ENCODE results near the gene DMRT1. TPM values are rescaled to one million over a fixed set of nuclear protein-coding genes. Genes with fewer than 3 reads are reported as not detected.

Gene DMRT1
- not detected for total RNA-seq
- under 1 TPM in 1 of 8 donors, not detected in 7; 0.09 TPM for polyA plus RNA-seq (ENCODE audit: insufficient read depth in 1 of 8, insufficient read length in 8 of 8, low replicate concordance in 1 of 8)
- long read RNA-seq, donor 1, result 0 reads
- long read RNA-seq, donor 2, result 0 reads
- long read RNA-seq, donor 3, result 0 reads
- long read RNA-seq, donor 4, result 0 reads
- long read RNA-seq, donor 5, result 0 reads
- long read RNA-seq, donor 6, result 0 reads
- long read RNA-seq, donor 7, result 0 reads
- long read RNA-seq, donor 8, result 0 reads
- long read RNA-seq, donor 9, result 0 reads
- long read RNA-seq, donor 10, result 0 reads
- long read RNA-seq, donor 11, result 0 reads

DNA sequence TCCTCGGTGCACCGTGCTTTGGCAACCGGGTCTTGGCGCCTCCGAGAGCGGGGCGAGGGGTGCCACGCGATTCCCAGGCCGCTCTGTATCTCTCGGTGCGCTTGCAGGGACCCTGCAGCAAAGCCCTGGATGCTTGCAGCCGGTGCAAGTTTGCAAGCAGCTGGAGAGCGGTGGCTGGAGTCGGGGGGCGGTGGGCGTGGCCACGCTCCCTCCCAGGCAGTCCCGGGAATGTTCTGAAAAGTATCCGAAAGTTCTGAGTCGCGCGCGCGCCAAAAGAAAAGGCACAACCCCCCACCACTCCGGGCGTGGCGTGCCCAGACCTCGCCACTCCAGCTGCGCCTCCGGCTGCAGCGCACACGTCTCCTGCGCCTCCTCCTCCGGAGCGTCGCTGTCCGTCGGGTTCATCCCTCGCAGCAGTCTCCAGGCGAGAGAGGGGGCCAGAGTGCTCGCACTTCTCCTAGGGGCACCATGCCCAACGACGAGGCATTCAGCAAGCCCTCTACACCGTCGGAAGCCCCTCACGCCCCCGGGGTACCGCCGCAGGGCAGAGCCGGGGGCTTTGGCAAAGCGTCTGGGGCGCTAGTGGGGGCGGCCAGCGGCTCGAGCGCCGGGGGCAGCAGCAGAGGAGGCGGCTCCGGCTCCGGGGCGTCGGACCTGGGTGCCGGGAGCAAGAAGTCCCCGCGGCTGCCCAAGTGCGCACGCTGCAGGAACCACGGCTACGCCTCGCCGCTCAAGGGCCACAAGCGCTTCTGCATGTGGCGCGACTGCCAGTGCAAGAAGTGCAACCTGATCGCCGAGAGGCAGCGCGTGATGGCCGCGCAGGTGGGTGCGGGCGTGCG, at the start of gene DMRT1:
Gene DMRT1 (plus strand): TSS at position 327 of the 839 bp plus-strand sequence. CDS start 142 bp downstream, at position 469.
- Histone ChIP-seq H3K4me3 (ENCODE audit: low read length) (no peak within 1 kb of the TSS), H3K9me3 (replicated peaks; ENCODE audit: control insufficient read depth, low read depth, low read length) (no peaks in the 10 kb centered on the region), H3K27me3 (ENCODE audit: control insufficient read depth, insufficient read depth, low read length) (peaks cover 60% of the 10 kb centered on the region), H3K4me1 (ENCODE audit: control insufficient read depth, insufficient read depth, low read length) (peaks cover 13% of the 10 kb centered on the region), H3K27ac (ENCODE audit: low read length) (no peak within 1 kb of the TSS), H3K36me3 (ENCODE audit: control insufficient read depth, insufficient read depth, low read length) (no peaks in the 10 kb centered on the region)
- WGBS (ENCODE audit: insufficient coverage), result under 1% methylated on average over 71 of the region's 84 CpGs
- DNase-seq, result no peak

DNA sequence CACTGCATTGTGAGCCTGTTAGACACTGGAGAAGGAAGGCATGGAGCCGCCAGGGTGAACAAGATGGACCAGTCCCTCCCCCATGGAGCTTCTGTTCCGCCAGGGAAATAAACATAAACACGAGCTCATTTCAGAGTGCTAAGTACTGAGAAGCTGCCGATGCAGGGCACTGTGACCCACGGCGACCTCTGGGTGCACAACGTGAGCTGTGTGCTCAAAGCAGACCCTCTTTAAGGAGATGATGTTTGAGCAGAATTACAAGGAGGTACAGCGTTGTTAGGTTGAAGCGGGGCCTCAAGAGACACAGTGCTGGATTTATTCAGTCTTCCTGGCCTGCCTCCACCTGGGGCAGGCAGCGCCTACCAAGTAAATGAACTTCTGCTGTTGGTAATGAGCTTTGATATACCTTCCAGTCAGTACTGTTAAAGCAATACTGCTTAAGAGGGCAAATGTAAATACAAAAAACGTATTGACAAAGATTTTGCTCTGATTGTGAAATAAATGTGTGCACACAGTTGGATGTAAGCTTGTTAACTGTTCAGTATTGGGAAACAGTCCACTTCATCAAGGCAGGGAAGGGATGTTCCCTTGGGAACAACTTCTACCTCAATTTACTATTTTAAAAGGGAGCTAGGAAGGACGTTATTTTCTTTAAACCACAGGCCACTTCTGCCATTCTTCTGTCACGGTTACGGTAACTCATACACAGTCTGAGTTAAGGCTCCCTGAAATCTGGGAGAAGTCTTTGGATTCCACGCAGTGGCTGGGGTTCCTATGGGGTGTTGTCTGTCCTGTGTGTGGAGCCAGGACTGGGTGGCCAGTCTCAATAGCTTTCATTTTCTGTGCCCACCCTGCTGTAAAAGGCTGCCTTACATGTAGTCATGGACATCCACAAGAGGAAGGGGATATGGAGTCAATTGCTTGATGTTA, 48.9 kb upstream of the DMRT1 start:
- no peak for DNase-seq
- H3K4me3 ChIP-seq (ENCODE audit: low read length), result no peak overlapping the region
- WGBS (ENCODE audit: insufficient coverage), result 66% methylated on average over 12 of the region's 15 CpGs
- no peak overlapping the region for H3K27ac ChIP-seq (ENCODE audit: low read length)
- no peaks in the 10 kb centered on the region for H3K4me1 ChIP-seq (ENCODE audit: control insufficient read depth, insufficient read depth, low read length)
- H3K27me3 ChIP-seq (ENCODE audit: control insufficient read depth, insufficient read depth, low read length), result no peaks in the 10 kb centered on the region
- H3K9me3 ChIP-seq (replicated peaks; ENCODE audit: control insufficient read depth, low read depth, low read length), result no peaks in the 10 kb centered on the region
- no peaks in the 10 kb centered on the region for H3K36me3 ChIP-seq (ENCODE audit: control insufficient read depth, insufficient read depth, low read length)

DNA sequence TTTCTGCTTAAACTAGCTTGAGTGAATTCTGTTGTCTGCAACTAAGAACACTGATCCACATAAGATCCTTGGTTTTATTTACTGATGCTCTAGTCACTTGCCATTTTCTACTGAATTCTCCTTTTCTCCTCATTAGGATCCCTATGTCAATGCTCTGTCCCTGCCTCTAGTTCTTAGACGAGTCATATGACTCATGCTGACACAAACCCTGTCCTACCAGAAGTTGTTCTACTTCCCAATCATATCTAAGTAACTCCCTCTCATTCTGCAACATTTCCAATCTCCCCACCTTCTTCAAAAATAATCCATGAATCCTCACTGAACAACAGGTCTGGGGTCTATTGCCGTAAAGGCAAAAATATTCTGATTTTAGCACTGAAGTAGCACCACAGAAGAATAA, 47.1 kb upstream of the DMRT1 start:
- DNase-seq, result no peak
- Histone ChIP-seq H3K27ac (ENCODE audit: low read length) (no peak overlapping the region), H3K4me3 (ENCODE audit: low read length) (no peak overlapping the region), H3K9me3 (replicated peaks; ENCODE audit: control insufficient read depth, low read depth, low read length) (no peaks in the 10 kb centered on the region), H3K27me3 (ENCODE audit: control insufficient read depth, insufficient read depth, low read length) (no peaks in the 10 kb centered on the region), H3K36me3 (ENCODE audit: control insufficient read depth, insufficient read depth, low read length) (no peaks in the 10 kb centered on the region), H3K4me1 (ENCODE audit: control insufficient read depth, insufficient read depth, low read length) (no peaks in the 10 kb centered on the region)
- WGBS (ENCODE audit: insufficient coverage), result 75% methylated on average over 1 of the region's 2 CpGs

DNA sequence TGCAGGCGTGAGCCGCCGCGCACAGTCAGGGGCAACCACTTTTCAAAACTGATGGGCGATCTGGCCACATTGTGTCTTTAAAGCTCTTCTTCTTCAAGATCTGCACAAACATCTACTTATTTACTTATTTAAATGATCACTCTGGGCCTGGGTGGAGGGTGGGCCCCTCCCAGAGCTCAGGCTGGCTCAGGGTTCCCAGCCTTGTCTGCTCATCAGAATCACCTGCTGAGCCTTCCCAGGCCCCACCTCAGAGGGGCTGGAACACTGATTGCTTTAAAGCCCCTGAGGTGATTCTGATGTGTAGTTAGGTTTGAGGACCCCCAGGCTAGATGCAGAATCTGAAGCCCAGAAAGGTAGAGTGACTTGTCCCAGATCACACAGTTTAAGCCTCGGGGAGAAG, 45.6 kb upstream of the DMRT1 start:
- no peak overlapping the region for H3K27ac ChIP-seq (ENCODE audit: low read length)
- no peak for DNase-seq
- no peaks in the 10 kb centered on the region for H3K36me3 ChIP-seq (ENCODE audit: control insufficient read depth, insufficient read depth, low read length)
- H3K9me3 ChIP-seq (replicated peaks; ENCODE audit: control insufficient read depth, low read depth, low read length), result no peaks in the 10 kb centered on the region
- WGBS (ENCODE audit: insufficient coverage), result 80% methylated on average over 1 of the region's 6 CpGs
- H3K27me3 ChIP-seq (ENCODE audit: control insufficient read depth, insufficient read depth, low read length), result no peaks in the 10 kb centered on the region
- no peak overlapping the region for H3K4me3 ChIP-seq (ENCODE audit: low read length)
- H3K4me1 ChIP-seq (ENCODE audit: control insufficient read depth, insufficient read depth, low read length), result no peaks in the 10 kb centered on the region

DNA sequence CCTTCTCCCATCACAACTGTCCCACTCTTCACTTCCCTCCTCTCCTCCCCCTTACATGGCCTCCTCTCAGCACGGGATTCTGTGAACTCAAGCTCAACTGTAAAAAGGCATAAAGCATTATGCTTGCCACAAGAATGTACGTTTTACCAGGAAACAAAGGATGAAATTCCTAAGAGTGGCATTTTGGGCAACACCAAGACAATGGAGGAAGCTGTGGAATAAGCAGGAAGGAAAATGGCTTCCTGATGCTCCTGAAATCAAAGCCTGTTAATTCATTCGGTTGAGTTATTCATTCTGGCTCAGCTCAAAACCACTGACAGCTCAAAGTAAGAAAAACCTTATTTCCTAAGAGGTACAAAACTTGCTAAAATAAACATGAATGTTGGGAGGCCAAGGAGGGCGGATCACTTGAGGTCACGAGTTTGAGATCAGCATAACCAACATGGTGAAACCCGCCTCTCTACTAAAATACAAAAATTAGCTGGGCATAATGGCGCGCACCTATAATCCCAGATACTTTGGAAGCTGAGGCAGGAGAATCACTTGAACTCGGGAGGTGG, 40.8 kb upstream of the DMRT1 start:
- no peaks in the 10 kb centered on the region for H3K27me3 ChIP-seq (ENCODE audit: control insufficient read depth, insufficient read depth, low read length)
- no peaks in the 10 kb centered on the region for H3K4me1 ChIP-seq (ENCODE audit: control insufficient read depth, insufficient read depth, low read length)
- 33% methylated on average over 1 of the region's 9 CpGs for WGBS (ENCODE audit: insufficient coverage)
- no peaks in the 10 kb centered on the region for H3K36me3 ChIP-seq (ENCODE audit: control insufficient read depth, insufficient read depth, low read length)
- no peak overlapping the region for H3K27ac ChIP-seq (ENCODE audit: low read length)
- no peaks in the 10 kb centered on the region for H3K9me3 ChIP-seq (replicated peaks; ENCODE audit: control insufficient read depth, low read depth, low read length)
- DNase-seq, result no peak
- no peak overlapping the region for H3K4me3 ChIP-seq (ENCODE audit: low read length)

DNA sequence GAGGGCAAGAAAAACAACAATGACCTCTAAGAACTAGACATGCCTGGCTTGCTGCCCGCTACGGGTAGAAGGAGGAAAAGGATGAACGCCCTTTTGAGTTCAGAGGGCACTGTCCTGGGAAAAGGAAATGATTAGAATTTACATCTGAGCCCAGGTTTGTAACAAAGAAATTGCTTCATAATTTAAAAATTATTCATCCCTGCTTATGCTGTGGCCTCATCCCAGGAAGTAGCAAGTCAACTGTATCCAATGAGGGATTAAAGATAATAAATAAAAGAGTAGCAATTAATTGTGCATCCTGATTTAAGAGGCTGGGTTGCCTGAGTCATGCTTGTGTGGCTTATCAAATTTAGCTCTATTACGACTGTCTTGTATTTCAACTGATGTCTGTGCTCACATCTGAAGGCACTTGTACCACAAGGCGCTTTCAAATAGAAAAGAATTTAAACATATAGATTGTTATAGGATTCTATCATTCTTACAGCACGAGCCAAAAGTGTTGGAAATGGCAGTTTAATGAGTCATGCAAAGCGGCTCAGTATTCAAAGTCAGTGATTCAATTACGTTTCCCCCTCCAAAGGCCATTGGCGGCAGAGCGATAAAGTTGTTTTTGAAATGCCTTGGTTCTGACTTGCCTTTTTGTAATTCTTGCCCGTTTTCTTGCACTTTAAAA, 40.0 kb upstream of the DMRT1 start:
- Histone ChIP-seq H3K4me1 (ENCODE audit: control insufficient read depth, insufficient read depth, low read length) (no peaks in the 10 kb centered on the region), H3K27me3 (ENCODE audit: control insufficient read depth, insufficient read depth, low read length) (no peaks in the 10 kb centered on the region), H3K4me3 (ENCODE audit: low read length) (no peak overlapping the region), H3K27ac (ENCODE audit: low read length) (no peak overlapping the region), H3K36me3 (ENCODE audit: control insufficient read depth, insufficient read depth, low read length) (no peaks in the 10 kb centered on the region), H3K9me3 (replicated peaks; ENCODE audit: control insufficient read depth, low read depth, low read length) (no peaks in the 10 kb centered on the region)
- WGBS (ENCODE audit: insufficient coverage), result 89% methylated on average over 3 of the region's 11 CpGs
- DNase-seq, result peak; percentile 9

DNA sequence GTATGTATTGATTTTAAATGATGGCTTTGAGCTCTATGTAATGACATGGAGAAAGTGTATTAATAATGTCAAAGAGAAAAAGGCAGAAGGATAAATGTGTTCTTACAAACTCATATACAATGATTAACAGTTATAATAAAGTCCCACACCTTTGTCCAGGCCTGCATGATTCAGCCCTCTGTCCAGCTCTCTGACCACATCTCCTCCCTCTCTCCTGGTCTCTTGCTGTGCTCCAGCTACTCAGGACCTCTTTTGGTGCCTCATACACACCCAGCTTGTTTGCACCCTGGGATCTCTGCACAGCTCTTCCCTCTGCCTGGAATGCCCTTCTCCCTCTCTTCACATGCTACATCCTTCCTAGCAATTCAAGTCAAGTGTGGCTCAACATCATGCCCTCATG, 37.5 kb upstream of the DMRT1 start:
- Histone ChIP-seq H3K27me3 (ENCODE audit: control insufficient read depth, insufficient read depth, low read length) (no peaks in the 10 kb centered on the region), H3K4me3 (ENCODE audit: low read length) (no peak overlapping the region), H3K36me3 (ENCODE audit: control insufficient read depth, insufficient read depth, low read length) (no peaks in the 10 kb centered on the region), H3K27ac (ENCODE audit: low read length) (no peak overlapping the region), H3K4me1 (ENCODE audit: control insufficient read depth, insufficient read depth, low read length) (no peaks in the 10 kb centered on the region), H3K9me3 (replicated peaks; ENCODE audit: control insufficient read depth, low read depth, low read length) (no peaks in the 10 kb centered on the region)
- DNase-seq, result no peak

DNA sequence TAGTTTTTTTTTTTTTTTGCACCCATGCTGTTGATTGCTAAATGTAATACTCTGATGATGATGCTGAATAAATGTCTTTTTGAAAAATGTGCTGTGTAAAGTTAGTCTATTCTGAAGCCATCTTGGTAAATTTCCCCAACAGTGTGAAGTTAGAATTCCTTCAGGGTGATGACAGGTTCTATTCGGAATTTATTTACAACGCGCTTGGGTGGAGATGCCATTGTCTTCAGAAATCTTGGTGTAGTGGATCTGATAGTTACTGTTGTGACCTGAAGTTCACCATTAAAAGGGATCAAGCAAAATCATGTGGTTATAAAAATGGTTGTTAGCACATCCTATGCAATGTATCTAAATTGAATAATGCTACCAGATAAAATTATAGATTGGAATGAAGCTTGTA, 36.3 kb upstream of the DMRT1 start:
- no peak overlapping the region for H3K27ac ChIP-seq (ENCODE audit: low read length)
- no peaks in the 10 kb centered on the region for H3K4me1 ChIP-seq (ENCODE audit: control insufficient read depth, insufficient read depth, low read length)
- WGBS (ENCODE audit: insufficient coverage), result no CpG with 5 or more reads among the region's 3 CpGs
- DNase-seq, result no peak
- H3K4me3 ChIP-seq (ENCODE audit: low read length), result no peak overlapping the region
- no peaks in the 10 kb centered on the region for H3K9me3 ChIP-seq (replicated peaks; ENCODE audit: control insufficient read depth, low read depth, low read length)
- H3K27me3 ChIP-seq (ENCODE audit: control insufficient read depth, insufficient read depth, low read length), result no peaks in the 10 kb centered on the region
- no peaks in the 10 kb centered on the region for H3K36me3 ChIP-seq (ENCODE audit: control insufficient read depth, insufficient read depth, low read length)

DNA sequence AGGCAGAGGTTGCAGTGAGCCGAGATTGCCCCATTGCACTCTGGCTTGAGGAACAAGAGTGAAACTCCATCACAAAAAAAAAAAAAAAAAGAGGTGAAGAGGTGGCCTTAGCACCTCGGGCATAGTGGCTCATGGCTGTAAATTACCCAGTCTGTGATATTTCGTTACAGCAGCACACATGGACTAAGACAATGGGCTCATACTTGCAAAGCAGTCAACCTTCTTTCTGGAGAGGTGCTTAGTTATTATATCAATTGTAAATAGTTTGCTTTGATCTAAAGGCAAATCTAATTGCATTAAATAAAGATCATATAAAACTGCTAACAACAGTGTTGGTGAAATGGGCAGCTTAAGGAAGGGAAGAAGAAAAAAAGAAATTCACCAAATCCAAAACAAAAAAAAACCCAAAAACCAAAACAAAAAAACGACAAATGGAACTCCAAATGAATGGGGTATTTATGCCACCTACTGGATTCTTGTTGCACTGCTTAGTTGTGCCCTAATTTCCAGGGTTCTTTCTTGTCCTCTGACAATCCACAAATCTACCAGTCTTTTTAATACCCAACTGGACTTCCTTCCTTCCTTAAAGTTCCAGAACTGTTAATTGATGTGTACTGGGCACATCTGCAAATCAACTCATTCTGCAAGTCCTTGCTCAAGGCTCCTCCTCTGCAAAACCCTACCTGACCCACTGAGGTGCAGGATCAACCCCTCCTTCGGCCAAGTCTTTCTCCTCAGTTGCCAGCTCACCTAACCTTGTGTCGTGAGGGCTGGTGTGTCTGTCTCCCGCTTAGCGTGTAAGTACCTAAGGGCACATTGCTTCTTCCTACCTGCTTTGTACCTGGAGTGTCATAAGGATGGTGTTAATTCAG, 35.0 kb upstream of the DMRT1 start:
- Histone ChIP-seq H3K9me3 (replicated peaks; ENCODE audit: control insufficient read depth, low read depth, low read length) (no peaks in the 10 kb centered on the region), H3K4me3 (ENCODE audit: low read length) (no peak overlapping the region), H3K36me3 (ENCODE audit: control insufficient read depth, insufficient read depth, low read length) (no peaks in the 10 kb centered on the region), H3K27me3 (ENCODE audit: control insufficient read depth, insufficient read depth, low read length) (no peaks in the 10 kb centered on the region), H3K27ac (ENCODE audit: low read length) (no peak overlapping the region), H3K4me1 (ENCODE audit: control insufficient read depth, insufficient read depth, low read length) (no peaks in the 10 kb centered on the region)
- WGBS (ENCODE audit: insufficient coverage), result 44% methylated on average over 2 of the region's 8 CpGs
- DNase-seq, result peak; percentile 41
